K562 (cell line): ENCODE data around the gene ITGAL. TPM values are rescaled to one million over a fixed set of nuclear protein-coding genes. Genes with fewer than 3 reads are reported as not detected.
A peak's percentile ranks its signal among the peaks of the same experiment; 100 is the strongest.

Source experiments
- ATAC-seq: fragments of 200-7000 bp; cut with Tn5 transposase; 3 replicates; pipeline ENCODE4 v1.9.1; 2020; ENCODE audit warnings: moderate library complexity
- BruUV-seq: library from RNA; stranded (reverse); fragments of 400-500 nt; replicated peaks from 2 replicates; lab custom pipeline; 2021; lab: Mats Ljungman, UMichigan
- CTCF ChIA-PET: fragments of 300-600 bp; formaldehyde crosslinking; extraction: SDS; loops from one replicate; lab custom pipeline; 2021; ENCODE audit warnings: low intra/inter-chr PET ratio; lab: Yijun Ruan, JAX
- POLR2A ChIA-PET: fragments of 300-600, 350-650 bp; sonication (Branson Sonifier 250); formaldehyde crosslinking; extraction: SDS; loops from one replicate; lab custom pipeline; 2021; ENCODE audit warnings: antibody characterized with exemption, inconsistent platforms; lab: Yijun Ruan, JAX
- DNase-seq, 4 experiments: peaks; one replicate each; pipeline versions ENCODE4 v3.0.0 to v3.0.0-alpha.2; 2011 to 2018; ENCODE audit warnings: low spot score in 3 of 4, mixed read lengths in 3 of 4; ENCODE audit errors: extremely low read depth in 1 of 4
- FAIRE-seq: peaks from 2 replicates; lab custom pipeline; 2011; peaks lifted over from hg19 to GRCh38; lab: Jason Lieb, UNC
- H2AFZ ChIP-seq: 2 replicates; pipeline ENCODE4 v1.6.0; 2011; ENCODE audit warnings: low read depth, low read length, control low read depth, inconsistent platforms
- H3K27ac ChIP-seq: fragments of 200-600 bp; 3 replicates; pipeline ENCODE4 v1.8.0; 2011; ENCODE audit warnings: low read depth, mild to moderate bottlenecking, control low read depth, inconsistent platforms, low read length, moderate library complexity, mixed read lengths; ENCODE audit errors: extremely low read depth
- H3K27me3 ChIP-seq, 2 experiments: fragments of 300-600 bp in 1 of 2; 2 replicates in 1 of 2; 3 replicates in 1 of 2; pipeline versions ENCODE4 v1.6.0 to v1.8.0; 2011; ENCODE audit warnings: inconsistent platforms in 2 of 2, low read length in 2 of 2, mild to moderate bottlenecking in 1 of 2, mixed read lengths in 1 of 2, moderate library complexity in 1 of 2; ENCODE audit not compliant: control insufficient read depth in 2 of 2, insufficient read depth in 2 of 2
- H3K36me3 ChIP-seq: fragments of 300-600 bp; 3 replicates; pipeline ENCODE4 v1.8.0; 2011; ENCODE audit warnings: mild to moderate bottlenecking, low read length, inconsistent platforms; ENCODE audit not compliant: control insufficient read depth, insufficient read depth
- H3K4me1 ChIP-seq, 2 experiments: fragments of 200-600 bp in 1 of 2; replicated peaks in 1 of 2; 2 replicates in 1 of 2; 3 replicates in 1 of 2; pipeline versions ENCODE4 v1.5.1 to v1.8.0; 2011; ENCODE audit warnings: inconsistent platforms in 2 of 2, low read length in 2 of 2, mild to moderate bottlenecking in 1 of 2, mixed read lengths in 1 of 2, moderate library complexity in 1 of 2; ENCODE audit not compliant: control insufficient read depth in 2 of 2, insufficient read depth in 2 of 2
- H3K4me2 ChIP-seq: 2 replicates; pipeline ENCODE4 v1.6.1; 2011; ENCODE audit warnings: low read length, control low read depth, inconsistent platforms, mixed read lengths; ENCODE audit not compliant: insufficient read depth
- H3K4me3 ChIP-seq: fragments of 200-600 bp; sonication (generic), shearing (Covaris generic); 2 replicates; pipeline ENCODE4 v1.5.1; 2016; ENCODE audit warnings: control low read depth, inconsistent platforms
- H3K79me2 ChIP-seq: fragments of 200-600 bp; 3 replicates; pipeline ENCODE4 v1.8.0; 2011; ENCODE audit warnings: low read length, inconsistent platforms; ENCODE audit not compliant: control insufficient read depth, insufficient read depth
- H3K9ac ChIP-seq, 2 experiments: 2 replicates each; pipeline versions ENCODE4 v1.6.0 to v1.6.1; 2011; ENCODE audit warnings: low read depth in 2 of 2, low read length in 2 of 2, control low read depth in 1 of 2, inconsistent platforms in 1 of 2, mild to moderate bottlenecking in 1 of 2, mixed read lengths in 1 of 2; ENCODE audit not compliant: insufficient read depth in 1 of 2
- H3K9me1 ChIP-seq: one replicate; pipeline ENCODE4 v1.6.0; 2011; ENCODE audit warnings: inconsistent platforms, mild to moderate bottlenecking, low read length, moderate library complexity; ENCODE audit not compliant: control insufficient read depth, insufficient read depth
- H3K9me3 ChIP-seq: replicated peaks from 2 replicates; pipeline ENCODE4 v1.5.1; 2011; ENCODE audit warnings: low read depth, low read length, inconsistent platforms; ENCODE audit not compliant: control insufficient read depth, insufficient read depth
- H4K20me1 ChIP-seq: replicated peaks from 2 replicates; pipeline ENCODE4 v1.6.1; 2011; ENCODE audit warnings: low read length, inconsistent platforms, mixed read lengths; ENCODE audit not compliant: control insufficient read depth, insufficient read depth
- ATF7 ChIP-seq: fragments of 450-650 bp; IDR thresholded peaks from 2 replicates; pipeline ENCODE4 v1.7.1; 2014; ENCODE audit warnings: mild to moderate bottlenecking, moderate library complexity
- ERF ChIP-seq: fragments of 450-650 bp; formaldehyde crosslinking; IDR thresholded peaks from 2 replicates; pipeline ENCODE4 v1.4.0; 2020; ENCODE audit warnings: mild to moderate bottlenecking, mixed read lengths
- HDAC8 ChIP-seq: fragments of 450-650 bp; IDR thresholded peaks from 2 replicates; pipeline ENCODE4 v1.6.1; 2016; ENCODE audit warnings: mild to moderate bottlenecking, missing genetic modification characterization, moderate library complexity, missing compliant biosample characterization
- PTRF ChIP-seq: fragments of 450-650 bp; IDR thresholded peaks from 2 replicates; pipeline ENCODE4 v1.6.1; 2016; ENCODE audit warnings: mild to moderate bottlenecking, missing genetic modification characterization, missing compliant biosample characterization
- U2AF1 ChIP-seq: fragments of 200-400 bp; formaldehyde crosslinking; optimal IDR thresholded peaks from 2 replicates; pipeline ENCODE3; 2017; ENCODE audit warnings: mild to moderate bottlenecking, low read depth, low read length, moderate library complexity
- ZFP36 ChIP-seq: fragments of 150-350 bp; IDR thresholded peaks from 2 replicates; pipeline ENCODE4 v1.6.1; 2018; ENCODE audit warnings: low read length, low read depth; ENCODE audit not compliant: partially characterized antibody
- ZNF165 ChIP-seq: fragments of 250-450 bp; sonication (Bioruptor Pico); IDR thresholded peaks from 2 replicates; pipeline ENCODE4 v1.4.0; 2020; ENCODE audit warnings: borderline replicate concordance
- ZNF584 ChIP-seq: fragments of 200-800 bp; sonication (Bioruptor generic); IDR thresholded peaks from 2 replicates; pipeline ENCODE4 v1.6.1; 2016; ENCODE audit warnings: low read depth, mild to moderate bottlenecking, missing genetic modification characterization, missing compliant biosample characterization
- ZZZ3 ChIP-seq: fragments of 450-650 bp; IDR thresholded peaks from 2 replicates; pipeline ENCODE4 v1.6.1; 2016; ENCODE audit warnings: antibody characterized with exemption, mild to moderate bottlenecking, moderate library complexity
- WGBS: fragments of 100-300 bp; shearing (Covaris generic); methylation state at CpG from one replicate; pipeline ENCODE4 v1.1.6; 2016; ENCODE audit warnings: low coverage, mixed read lengths; ENCODE audit not compliant: insufficient coverage; ENCODE audit errors: missing lambda C conversion rate; 5-methylcytosine and 5-hydroxymethylcytosine counted together
- in situ Hi-C: fragments of 300-500 bp; cut with MboI; formaldehyde crosslinking; loops from 4 replicates; pipeline ENCODE4 v1.15.0; 2018; ENCODE audit warnings: inconsistent platforms, mixed read lengths
- intact Hi-C: fragments of 100-400 bp; cut with micrococcal nuclease; formaldehyde crosslinking; loops from 2 replicates; pipeline ENCODE4 v1.14.2; 2022
- polyA plus RNA-seq, 8 experiments: library from polyadenylated mRNA; depleted of rRNA in 4 of 8; stranded (reverse) in 5 of 8; unstranded in 3 of 8; fragments of >200 nt; fragmentation: Nextera tagmentation in 2 of 8; fragmentation: Illumina TruSeq in 1 of 8; extraction: Ambion mirVana in 2 of 8; extraction: Trizol in 1 of 8; gene quantifications; 2 replicates each; pipeline versions ENCODE4 v1.2.1 to v1.2.3, GENCODE V29; 2011 to 2014; ENCODE audit warnings: inconsistent platforms in 1 of 8, missing spikeins in 1 of 8
- total RNA-seq, 7 experiments: library from RNA; depleted of rRNA in 6 of 7; stranded (reverse); fragments of >200 nt in 6 of 7; fragmentation: Illumina TruSeq in 2 of 7; extraction: Trizol in 2 of 7; gene quantifications; 2 replicates each; pipeline versions ENCODE4 v1.2.1 to v1.2.3, GENCODE V29; 2011 to 2021; ENCODE audit warnings: low replicate concordance in 1 of 7
- TF ChIP-seq, protein P1 (sequence below): fragments of 450-650 bp; IDR thresholded peaks from 2 replicates; pipeline ENCODE4 v1.6.1; 2017; ENCODE audit warnings: antibody characterized with exemption, mild to moderate bottlenecking
- TF ChIP-seq, protein P2 (sequence below), 3 experiments: IDR thresholded peaks in 2 of 3; conservative IDR thresholded peaks in 1 of 3; 2 replicates each; pipeline ENCODE4 v1.5.1; 2011 to 2012; ENCODE audit warnings: low read length in 3 of 3, mild to moderate bottlenecking in 3 of 3, control low read depth in 2 of 3, improper control_type of control experiment in 1 of 3, inconsistent platforms in 1 of 3, low read depth in 1 of 3, mixed read lengths in 1 of 3, moderate library complexity in 1 of 3; ENCODE audit not compliant: insufficient read depth in 2 of 3
- TF ChIP-seq, protein P3 (sequence below): sonication (generic); formaldehyde crosslinking; IDR thresholded peaks from 2 replicates; pipeline ENCODE4 v1.8.0; 2022; ENCODE audit warnings: mild to moderate bottlenecking, low read depth, missing genetic modification reagents

ITGAL gene
- total and polyA plus RNA-seq, 9 of the 15 experiments (the other 6 are each of a cell fraction or from before 2014, with no cell fraction given), result 0.01 to 0.53 TPM; not detected in 7

DNA sequence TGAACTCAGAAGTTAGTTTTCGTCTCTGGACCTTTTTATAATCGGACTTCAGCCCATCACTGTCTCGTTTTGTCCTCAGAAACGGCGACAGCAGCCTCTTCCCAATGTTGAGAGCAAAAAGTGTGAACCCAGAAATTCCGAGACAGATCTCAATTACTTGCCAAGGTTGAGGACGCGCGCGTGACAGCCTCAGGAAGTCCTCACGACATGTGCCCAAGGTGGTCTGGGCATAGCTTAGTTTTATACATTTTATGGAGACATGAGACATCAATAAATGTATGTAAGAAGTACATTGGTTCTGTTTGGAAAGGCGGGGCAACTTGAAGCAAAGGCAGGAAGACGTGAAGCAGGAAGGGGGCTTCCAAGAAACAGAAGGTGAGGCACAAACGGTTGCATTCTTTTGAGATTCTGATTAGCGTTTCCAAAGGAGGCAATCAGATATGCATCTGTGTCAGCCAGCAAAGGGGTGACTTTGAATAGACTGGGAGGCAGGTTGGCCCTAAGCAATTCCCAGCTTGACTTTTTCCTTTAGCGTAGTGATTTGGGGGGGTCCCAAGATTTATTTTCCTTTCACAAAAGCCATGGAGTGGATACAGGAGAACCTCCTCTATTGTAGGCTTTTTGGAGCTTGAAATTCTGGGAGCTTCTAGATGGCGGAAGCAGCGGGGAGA is 62.7 kb downstream of the ITGAL start (continued):
- TF ChIP-seq, protein P1, sequence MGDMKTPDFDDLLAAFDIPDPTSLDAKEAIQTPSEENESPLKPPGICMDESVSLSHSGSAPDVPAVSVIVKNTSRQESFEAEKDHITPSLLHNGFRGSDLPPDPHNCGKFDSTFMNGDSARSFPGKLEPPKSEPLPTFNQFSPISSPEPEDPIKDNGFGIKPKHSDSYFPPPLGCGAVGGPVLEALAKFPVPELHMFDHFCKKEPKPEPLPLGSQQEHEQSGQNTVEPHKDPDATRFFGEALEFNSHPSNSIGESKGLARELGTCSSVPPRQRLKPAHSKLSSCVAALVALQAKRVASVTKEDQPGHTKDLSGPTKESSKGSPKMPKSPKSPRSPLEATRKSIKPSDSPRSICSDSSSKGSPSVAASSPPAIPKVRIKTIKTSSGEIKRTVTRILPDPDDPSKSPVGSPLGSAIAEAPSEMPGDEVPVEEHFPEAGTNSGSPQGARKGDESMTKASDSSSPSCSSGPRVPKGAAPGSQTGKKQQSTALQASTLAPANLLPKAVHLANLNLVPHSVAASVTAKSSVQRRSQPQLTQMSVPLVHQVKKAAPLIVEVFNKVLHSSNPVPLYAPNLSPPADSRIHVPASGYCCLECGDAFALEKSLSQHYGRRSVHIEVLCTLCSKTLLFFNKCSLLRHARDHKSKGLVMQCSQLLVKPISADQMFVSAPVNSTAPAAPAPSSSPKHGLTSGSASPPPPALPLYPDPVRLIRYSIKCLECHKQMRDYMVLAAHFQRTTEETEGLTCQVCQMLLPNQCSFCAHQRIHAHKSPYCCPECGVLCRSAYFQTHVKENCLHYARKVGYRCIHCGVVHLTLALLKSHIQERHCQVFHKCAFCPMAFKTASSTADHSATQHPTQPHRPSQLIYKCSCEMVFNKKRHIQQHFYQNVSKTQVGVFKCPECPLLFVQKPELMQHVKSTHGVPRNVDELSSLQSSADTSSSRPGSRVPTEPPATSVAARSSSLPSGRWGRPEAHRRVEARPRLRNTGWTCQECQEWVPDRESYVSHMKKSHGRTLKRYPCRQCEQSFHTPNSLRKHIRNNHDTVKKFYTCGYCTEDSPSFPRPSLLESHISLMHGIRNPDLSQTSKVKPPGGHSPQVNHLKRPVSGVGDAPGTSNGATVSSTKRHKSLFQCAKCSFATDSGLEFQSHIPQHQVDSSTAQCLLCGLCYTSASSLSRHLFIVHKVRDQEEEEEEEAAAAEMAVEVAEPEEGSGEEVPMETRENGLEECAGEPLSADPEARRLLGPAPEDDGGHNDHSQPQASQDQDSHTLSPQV, result peak; percentile 57

DNA sequence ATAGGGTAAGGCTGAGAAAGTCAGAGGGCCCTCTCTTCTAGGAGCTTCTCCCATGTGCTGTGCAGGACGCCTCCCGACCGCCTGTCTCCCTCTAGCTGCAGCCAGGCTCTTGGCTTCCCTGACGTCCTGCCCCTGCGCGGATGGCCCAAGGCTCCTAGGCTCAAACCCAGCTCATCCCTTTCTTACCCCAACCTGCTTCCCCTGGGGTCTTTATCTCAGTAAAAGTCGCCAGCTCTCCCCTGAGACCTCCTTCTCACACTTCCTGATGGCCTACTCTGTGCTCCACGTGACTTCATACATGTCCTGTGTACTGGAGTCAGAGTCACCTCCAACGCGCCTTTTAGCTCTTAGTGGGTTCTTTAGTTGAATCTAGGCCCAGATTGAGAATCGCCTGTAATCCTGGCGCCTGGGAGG is 63.2 kb downstream of the ITGAL start:
- peak; percentile 74 to 89 (median 80) for DNase-seq
- intact Hi-C loops (loop anchor here (1.0 to 10.0 kb wide), 3 partner anchors 37 to 159 kb away; partner anchors contain the start of gene SRCAP), in situ Hi-C loops (no loop called here)
- Histone ChIP-seq H3K4me1 (peaks cover 11 to 54% of the 10 kb centered on the region in 2 experiments; a peak in 4 of 5 replicates), H3K79me2 (peaks cover 36% of the 10 kb centered on the region), H3K9ac (peak overlapping the region; percentile 88 to 91), H3K4me3 (peak overlapping the region; percentile 49), H3K9me1 (no peaks in the 10 kb centered on the region), H3K27ac (peak overlapping the region; percentile 96), H2AFZ (peak overlapping the region; percentile 98), H4K20me1 (no peaks in the 10 kb centered on the region), H3K4me2 (peak overlapping the region; percentile 97), H3K9me3 (no peaks in the 10 kb centered on the region), H3K36me3 (no peaks in the 10 kb centered on the region; the same call in 2 of the 3 replicates), H3K27me3 (no peaks in the 10 kb centered on the region)
- POLR2A ChIA-PET, result interaction anchor here (0.6 to 4.0 kb wide), 19 partner anchors 9 to 746 kb away, joined by 3 to 31 read pairs (median 5); partner anchors contain the start of genes ZNF688 and ZNF764
- ATAC-seq, result peak; percentile 94
- CTCF ChIA-PET, result interaction anchor here (0.6 kb wide), 2 partner anchors 14 to 63 kb away, joined by 3 to 4 read pairs; no protein-coding TSS in a partner anchor
- WGBS, result 2% methylated on average over 12 of the region's 12 CpGs
- BruUV-seq, result no TSS peak
- peak; percentile 93 for FAIRE-seq
- TF ChIP-seq U2AF1 (no peak), PTRF (tag) (no peak), ZNF584 (CRISPR knock-in tag) (no peak), ERF (CRISPR knock-in tag) (no peak), ZFP36 (no peak), ATF7 (no peak; the same call in 1 of the 2 replicates), ZZZ3 (peak; percentile 86; the same call in 1 of the 2 replicates), ZNF165 (CRISPR knock-in tag) (no peak), HDAC8 (0 out of 2 replicates have a peak, but pooled peaks have one; percentile 25)
- TF ChIP-seq, protein P2, sequence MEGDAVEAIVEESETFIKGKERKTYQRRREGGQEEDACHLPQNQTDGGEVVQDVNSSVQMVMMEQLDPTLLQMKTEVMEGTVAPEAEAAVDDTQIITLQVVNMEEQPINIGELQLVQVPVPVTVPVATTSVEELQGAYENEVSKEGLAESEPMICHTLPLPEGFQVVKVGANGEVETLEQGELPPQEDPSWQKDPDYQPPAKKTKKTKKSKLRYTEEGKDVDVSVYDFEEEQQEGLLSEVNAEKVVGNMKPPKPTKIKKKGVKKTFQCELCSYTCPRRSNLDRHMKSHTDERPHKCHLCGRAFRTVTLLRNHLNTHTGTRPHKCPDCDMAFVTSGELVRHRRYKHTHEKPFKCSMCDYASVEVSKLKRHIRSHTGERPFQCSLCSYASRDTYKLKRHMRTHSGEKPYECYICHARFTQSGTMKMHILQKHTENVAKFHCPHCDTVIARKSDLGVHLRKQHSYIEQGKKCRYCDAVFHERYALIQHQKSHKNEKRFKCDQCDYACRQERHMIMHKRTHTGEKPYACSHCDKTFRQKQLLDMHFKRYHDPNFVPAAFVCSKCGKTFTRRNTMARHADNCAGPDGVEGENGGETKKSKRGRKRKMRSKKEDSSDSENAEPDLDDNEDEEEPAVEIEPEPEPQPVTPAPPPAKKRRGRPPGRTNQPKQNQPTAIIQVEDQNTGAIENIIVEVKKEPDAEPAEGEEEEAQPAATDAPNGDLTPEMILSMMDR (IDR thresholded peaks at IDR 0.05 in 2 of 3, conservative IDR thresholded peaks at IDR 0.05 in 1 of 3; ENCODE audit: insufficient read depth in 2 of 3, low read depth in 1 of 3, low read length in 3 of 3), result peak; percentile 80 to 85 (median 82)
- TF ChIP-seq, protein P3, sequence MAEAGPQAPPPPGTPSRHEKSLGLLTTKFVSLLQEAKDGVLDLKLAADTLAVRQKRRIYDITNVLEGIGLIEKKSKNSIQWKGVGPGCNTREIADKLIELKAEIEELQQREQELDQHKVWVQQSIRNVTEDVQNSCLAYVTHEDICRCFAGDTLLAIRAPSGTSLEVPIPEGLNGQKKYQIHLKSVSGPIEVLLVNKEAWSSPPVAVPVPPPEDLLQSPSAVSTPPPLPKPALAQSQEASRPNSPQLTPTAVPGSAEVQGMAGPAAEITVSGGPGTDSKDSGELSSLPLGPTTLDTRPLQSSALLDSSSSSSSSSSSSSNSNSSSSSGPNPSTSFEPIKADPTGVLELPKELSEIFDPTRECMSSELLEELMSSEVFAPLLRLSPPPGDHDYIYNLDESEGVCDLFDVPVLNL (CRISPR knock-in tag), result no peak
